Thyroid gland (tissue), 4 donors: Measurements from ENCODE around the gene PDLIM1.

Experiments used
- POLR2A ChIP-seq, 2 donors: fragments of 450-650 bp; IDR thresholded peaks; one replicate each; pipeline ENCODE4 v1.6.1; 2017; ENCODE audit warnings: antibody characterized with exemption in 2 of 2, mild to moderate bottlenecking in 2 of 2, moderate library complexity in 1 of 2
- TF ChIP-seq, protein P1 (sequence below), 6 experiments: fragments of 200-600 bp in 3 of 6; fragments of 450-650 bp in 3 of 6; sonication (generic) in 3 of 6; IDR thresholded peaks; one replicate each; pipeline ENCODE4 v1.5.1; 2016 to 2019; ENCODE audit warnings: antibody characterized with exemption in 6 of 6, mild to moderate bottlenecking in 2 of 6, inconsistent platforms in 1 of 6, moderate library complexity in 1 of 6

GRCh38 chr10:95321554-95322301, 30.9 kb upstream of the PDLIM1 start:
- TF ChIP-seq POLR2A (IDR thresholded peaks at IDR 0.05) = no peak
- TF ChIP-seq, protein P1, sequence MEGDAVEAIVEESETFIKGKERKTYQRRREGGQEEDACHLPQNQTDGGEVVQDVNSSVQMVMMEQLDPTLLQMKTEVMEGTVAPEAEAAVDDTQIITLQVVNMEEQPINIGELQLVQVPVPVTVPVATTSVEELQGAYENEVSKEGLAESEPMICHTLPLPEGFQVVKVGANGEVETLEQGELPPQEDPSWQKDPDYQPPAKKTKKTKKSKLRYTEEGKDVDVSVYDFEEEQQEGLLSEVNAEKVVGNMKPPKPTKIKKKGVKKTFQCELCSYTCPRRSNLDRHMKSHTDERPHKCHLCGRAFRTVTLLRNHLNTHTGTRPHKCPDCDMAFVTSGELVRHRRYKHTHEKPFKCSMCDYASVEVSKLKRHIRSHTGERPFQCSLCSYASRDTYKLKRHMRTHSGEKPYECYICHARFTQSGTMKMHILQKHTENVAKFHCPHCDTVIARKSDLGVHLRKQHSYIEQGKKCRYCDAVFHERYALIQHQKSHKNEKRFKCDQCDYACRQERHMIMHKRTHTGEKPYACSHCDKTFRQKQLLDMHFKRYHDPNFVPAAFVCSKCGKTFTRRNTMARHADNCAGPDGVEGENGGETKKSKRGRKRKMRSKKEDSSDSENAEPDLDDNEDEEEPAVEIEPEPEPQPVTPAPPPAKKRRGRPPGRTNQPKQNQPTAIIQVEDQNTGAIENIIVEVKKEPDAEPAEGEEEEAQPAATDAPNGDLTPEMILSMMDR (IDR thresholded peaks at IDR 0.05) = no peak
